ENCODE results near the gene BNC2. TPM values are rescaled to one million over a fixed set of nuclear protein-coding genes. Genes with fewer than 3 reads are reported as not detected.

BNC2 gene
- total RNA-seq, 2 experiments from 2014 or later: not detected

DNA sequence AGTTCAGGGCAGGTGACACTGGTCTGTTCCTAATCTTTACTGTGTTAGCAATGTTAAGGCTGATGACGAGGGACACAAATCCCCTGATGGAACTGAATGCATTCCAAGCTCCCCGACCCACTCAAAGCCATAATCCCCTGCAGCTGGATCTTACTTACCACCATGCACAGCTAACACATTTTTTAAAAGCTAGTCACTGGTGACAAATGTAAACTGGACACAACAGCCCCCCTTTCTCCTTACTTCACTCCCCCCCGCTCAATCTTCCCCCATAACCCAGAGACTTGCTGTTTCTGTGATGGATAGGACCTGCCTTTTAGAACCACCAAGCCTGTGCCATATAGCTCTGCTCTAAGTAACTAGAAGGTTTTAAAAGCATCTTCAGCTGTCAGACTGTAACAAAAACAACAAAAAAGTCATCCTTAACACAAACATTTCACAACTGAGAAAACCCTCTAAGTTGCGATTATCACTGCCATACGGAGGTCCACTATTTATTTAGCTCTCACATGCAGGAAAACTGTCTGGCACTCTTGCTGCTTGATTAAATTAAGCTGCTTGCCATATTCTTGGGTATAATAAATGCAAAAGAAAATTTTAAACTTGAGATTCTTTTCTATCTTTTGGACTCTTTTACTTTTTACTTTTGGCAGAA lies 44.4 kb downstream of the BNC2 start:
- ChIA-PET POLR2A (no interaction called here), CTCF (no interaction called here)
- ATAC-seq (no peak), DNase-seq (no peak)
- no peaks in the 10 kb centered on the region for H3K4me1 Mint-ChIP-seq (ENCODE audit: low read depth)
- peaks cover 6% of the 10 kb centered on the region for H3K27me3 Mint-ChIP-seq (ENCODE audit: low read depth)
- H3K4me3 Mint-ChIP-seq: no peak overlapping the region
- no peak overlapping the region for H3K27ac Mint-ChIP-seq
- peaks cover 4% of the 10 kb centered on the region for H3K9me3 Mint-ChIP-seq (ENCODE audit: insufficient read depth)
- no peaks in the 10 kb centered on the region for H3K36me3 Mint-ChIP-seq (ENCODE audit: low read depth)

DNA sequence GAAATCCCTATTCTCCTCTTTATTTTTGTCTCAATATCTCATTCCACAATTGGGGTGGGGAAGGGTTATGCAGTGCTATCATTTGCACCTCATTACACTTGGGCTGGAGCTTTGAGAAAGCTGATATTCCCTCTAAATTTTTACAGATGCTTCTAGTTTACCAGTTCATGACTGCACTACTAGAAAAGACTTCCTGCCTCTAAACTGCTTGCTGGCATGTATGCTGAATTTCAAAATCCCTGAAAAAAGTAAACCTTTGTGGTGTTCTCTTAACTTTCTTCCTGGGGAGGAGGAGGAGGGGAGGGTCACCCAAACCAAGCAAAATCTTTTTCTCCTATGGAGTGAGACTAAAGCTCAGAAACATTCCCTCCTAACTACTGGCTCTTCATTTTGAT lies 45.1 kb downstream of the BNC2 start:
- CTCF ChIA-PET: no interaction called here
- ATAC-seq: no peak
- POLR2A ChIA-PET: no interaction called here
- peaks cover 6% of the 10 kb centered on the region for H3K27me3 Mint-ChIP-seq (ENCODE audit: low read depth)
- H3K4me1 Mint-ChIP-seq (ENCODE audit: low read depth): no peaks in the 10 kb centered on the region
- no peak for DNase-seq
- H3K4me3 Mint-ChIP-seq: no peak overlapping the region
- H3K36me3 Mint-ChIP-seq (ENCODE audit: low read depth): no peaks in the 10 kb centered on the region
- no peaks in the 10 kb centered on the region for H3K9me3 Mint-ChIP-seq (ENCODE audit: insufficient read depth)
- no peak overlapping the region for H3K27ac Mint-ChIP-seq

DNA sequence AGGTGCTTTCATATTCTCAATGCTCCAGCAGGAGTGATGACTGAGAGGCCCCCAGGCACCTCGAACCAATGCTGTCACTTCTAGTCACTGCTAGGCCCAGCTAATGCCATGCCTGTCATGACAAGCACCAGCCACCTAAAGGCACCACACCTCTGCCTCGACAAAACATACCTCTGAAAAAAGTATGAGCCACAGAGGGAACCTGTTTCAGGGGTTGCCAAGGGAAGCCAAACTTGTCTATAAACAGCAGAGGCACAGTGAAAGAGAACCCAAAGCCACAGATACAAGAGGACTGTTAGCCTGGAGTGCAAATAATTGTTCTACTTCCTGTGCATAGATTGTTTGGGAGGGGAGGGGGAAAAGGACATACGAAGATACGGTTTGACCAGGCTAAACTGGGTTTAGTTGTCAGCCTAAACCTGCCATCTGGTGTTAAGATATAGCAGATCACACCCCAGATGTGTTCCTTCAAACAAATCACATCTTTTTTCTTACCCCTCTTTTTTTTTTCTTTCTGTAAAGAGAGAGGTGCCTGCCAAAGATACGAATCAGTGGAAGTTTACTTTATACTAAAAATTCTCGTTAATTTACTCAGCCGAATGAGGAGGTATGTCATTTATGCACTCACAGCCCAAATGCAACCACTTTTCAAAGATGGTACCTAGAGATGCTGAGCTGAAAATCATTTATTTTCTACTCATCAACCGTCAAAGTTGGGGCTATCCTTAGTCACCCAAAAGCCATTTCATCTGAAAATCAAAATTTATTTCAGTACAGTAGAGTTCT lies 45.7 kb downstream of the BNC2 start:
- Mint-ChIP-seq H3K27ac (no peak overlapping the region), H3K4me3 (no peak overlapping the region), H3K36me3 (ENCODE audit: low read depth) (no peaks in the 10 kb centered on the region), H3K9me3 (ENCODE audit: insufficient read depth) (no peaks in the 10 kb centered on the region), H3K27me3 (ENCODE audit: low read depth) (peaks cover 6% of the 10 kb centered on the region), H3K4me1 (ENCODE audit: low read depth) (no peaks in the 10 kb centered on the region)
- DNase-seq (no peak), ATAC-seq (no peak)
- POLR2A ChIA-PET: no interaction called here
- CTCF ChIA-PET: no interaction called here

DNA sequence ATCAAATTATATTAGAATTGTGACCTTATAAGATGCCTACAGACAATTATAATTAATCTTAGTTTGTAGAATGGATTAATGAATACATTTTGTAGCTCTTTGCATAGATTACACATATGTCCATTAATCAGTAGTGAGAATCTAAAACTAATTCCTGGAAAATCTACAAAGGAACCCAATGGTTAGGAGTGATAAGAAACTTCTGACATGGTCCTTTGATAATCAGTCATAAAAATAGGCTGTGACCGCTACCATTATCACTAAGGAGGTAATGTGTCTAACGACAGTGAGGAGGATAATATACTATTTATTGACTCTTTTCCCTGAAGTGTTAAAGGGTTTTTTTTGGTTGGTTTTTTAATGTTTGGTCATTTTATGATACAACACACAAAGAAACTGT lies 46.6 kb downstream of the BNC2 start:
- no peak overlapping the region for H3K4me3 Mint-ChIP-seq
- DNase-seq: no peak
- ATAC-seq: no peak
- H3K4me1 Mint-ChIP-seq (ENCODE audit: low read depth): no peaks in the 10 kb centered on the region
- H3K27ac Mint-ChIP-seq: no peak overlapping the region
- no peaks in the 10 kb centered on the region for H3K9me3 Mint-ChIP-seq (ENCODE audit: insufficient read depth)
- H3K27me3 Mint-ChIP-seq (ENCODE audit: low read depth): peaks cover 4% of the 10 kb centered on the region
- ChIA-PET CTCF (no interaction called here), POLR2A (no interaction called here)
- no peaks in the 10 kb centered on the region for H3K36me3 Mint-ChIP-seq (ENCODE audit: low read depth)

DNA sequence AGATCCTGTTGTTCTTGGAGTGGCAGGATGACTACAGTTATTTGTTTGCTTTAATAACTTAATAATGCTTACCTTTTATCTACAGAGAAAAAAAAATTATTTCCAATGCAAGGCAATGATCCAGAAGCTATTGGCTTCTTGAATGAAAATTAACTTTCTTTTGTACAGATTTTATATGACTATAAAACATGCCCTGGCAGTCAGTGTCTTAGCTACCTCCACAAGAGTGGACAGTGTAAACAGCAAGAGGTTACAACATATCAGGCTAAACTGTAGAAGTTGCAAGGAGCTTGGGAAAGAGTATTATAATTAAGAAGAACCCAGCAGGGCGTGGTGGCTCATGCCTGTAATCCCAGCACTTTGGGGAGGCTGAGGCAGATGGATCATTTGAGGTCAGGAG lies 49.1 kb downstream of the BNC2 start:
- H3K27ac Mint-ChIP-seq: no peak overlapping the region
- no peak for DNase-seq
- ATAC-seq: no peak
- H3K27me3 Mint-ChIP-seq (ENCODE audit: low read depth): no peaks in the 10 kb centered on the region
- no peaks in the 10 kb centered on the region for H3K9me3 Mint-ChIP-seq (ENCODE audit: insufficient read depth)
- ChIA-PET POLR2A (no interaction called here), CTCF (no interaction called here)
- H3K4me1 Mint-ChIP-seq (ENCODE audit: low read depth): no peaks in the 10 kb centered on the region
- no peak overlapping the region for H3K4me3 Mint-ChIP-seq
- H3K36me3 Mint-ChIP-seq (ENCODE audit: low read depth): no peaks in the 10 kb centered on the region

DNA sequence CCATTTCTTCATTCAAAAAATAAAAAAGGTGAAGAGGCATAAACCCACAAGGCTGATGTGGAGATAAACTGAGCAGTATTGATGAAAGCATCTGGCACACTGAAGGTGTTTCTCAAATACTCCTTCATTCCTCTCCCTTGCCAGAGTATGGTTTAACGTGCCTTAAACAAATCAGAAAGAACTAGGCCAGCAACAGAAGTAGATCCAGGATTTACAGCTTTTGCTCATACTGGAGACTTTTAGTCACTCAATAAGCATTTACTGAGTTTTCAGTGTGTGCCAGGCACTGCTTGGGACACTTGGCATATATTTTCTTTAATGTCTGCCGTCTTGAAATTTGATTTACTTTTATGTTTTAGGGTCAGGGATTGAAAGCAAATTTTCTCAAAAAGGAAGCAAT lies 53.0 kb downstream of the BNC2 start:
- no peak overlapping the region for H3K4me3 Mint-ChIP-seq
- ChIA-PET POLR2A (no interaction called here), CTCF (no interaction called here)
- DNase-seq: no peak
- no peaks in the 10 kb centered on the region for H3K36me3 Mint-ChIP-seq (ENCODE audit: low read depth)
- no peak for ATAC-seq
- H3K27ac Mint-ChIP-seq: no peak overlapping the region
- H3K27me3 Mint-ChIP-seq (ENCODE audit: low read depth): no peaks in the 10 kb centered on the region
- no peaks in the 10 kb centered on the region for H3K4me1 Mint-ChIP-seq (ENCODE audit: low read depth)
- no peaks in the 10 kb centered on the region for H3K9me3 Mint-ChIP-seq (ENCODE audit: insufficient read depth)

DNA sequence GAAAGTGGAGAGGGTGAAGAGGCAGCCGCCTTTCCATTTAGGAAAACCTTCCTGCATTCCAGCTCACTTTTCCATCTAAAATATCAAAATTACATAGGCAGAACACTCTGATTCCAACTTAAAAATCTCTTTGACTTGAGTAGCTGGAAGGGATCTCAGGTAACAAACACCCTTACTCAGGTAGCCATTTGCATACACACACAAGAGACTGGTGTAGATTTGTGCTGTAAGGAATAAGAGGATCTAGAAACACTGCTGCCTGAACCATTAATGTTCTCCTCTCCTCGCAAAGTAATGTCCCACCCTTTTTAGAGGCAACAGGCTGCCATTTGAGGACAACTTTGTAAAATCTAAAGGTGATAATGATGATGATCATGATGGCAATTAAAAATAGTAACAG lies 53.5 kb downstream of the BNC2 start:
- H3K36me3 Mint-ChIP-seq (ENCODE audit: low read depth): no peaks in the 10 kb centered on the region
- ATAC-seq: no peak
- ChIA-PET CTCF (no interaction called here), POLR2A (no interaction called here)
- H3K27ac Mint-ChIP-seq: no peak overlapping the region
- DNase-seq: no peak
- no peak overlapping the region for H3K4me3 Mint-ChIP-seq
- no peaks in the 10 kb centered on the region for H3K27me3 Mint-ChIP-seq (ENCODE audit: low read depth)
- H3K9me3 Mint-ChIP-seq (ENCODE audit: insufficient read depth): peaks cover under 1% of the 10 kb centered on the region
- H3K4me1 Mint-ChIP-seq (ENCODE audit: low read depth): no peaks in the 10 kb centered on the region

DNA sequence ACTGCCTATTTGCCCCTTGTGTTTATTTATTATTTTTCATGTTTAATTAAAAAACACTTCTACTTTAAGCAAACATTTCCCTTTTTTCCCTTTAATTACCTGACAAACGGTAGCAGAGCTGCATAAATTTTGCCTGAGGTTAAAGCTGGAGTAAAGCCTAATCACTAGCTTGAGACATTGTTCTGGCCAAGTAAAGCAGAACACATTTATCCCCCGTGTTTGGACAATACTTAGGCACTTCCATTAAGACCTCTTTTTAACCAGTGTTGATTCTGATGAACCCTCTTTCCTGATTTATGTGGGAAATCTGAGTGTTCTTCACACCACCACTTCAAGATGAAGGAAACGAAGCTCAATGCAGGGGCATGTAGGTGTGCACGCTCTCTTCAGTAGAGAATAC lies 54.5 kb downstream of the BNC2 start:
- H3K4me1 Mint-ChIP-seq (ENCODE audit: low read depth): no peaks in the 10 kb centered on the region
- H3K9me3 Mint-ChIP-seq (ENCODE audit: insufficient read depth): peaks cover 5% of the 10 kb centered on the region
- H3K4me3 Mint-ChIP-seq: no peak overlapping the region
- no peak overlapping the region for H3K27ac Mint-ChIP-seq
- no peaks in the 10 kb centered on the region for H3K36me3 Mint-ChIP-seq (ENCODE audit: low read depth)
- CTCF ChIA-PET: no interaction called here
- no peak for ATAC-seq
- no peak for DNase-seq
- no peaks in the 10 kb centered on the region for H3K27me3 Mint-ChIP-seq (ENCODE audit: low read depth)
- POLR2A ChIA-PET: no interaction called here

DNA sequence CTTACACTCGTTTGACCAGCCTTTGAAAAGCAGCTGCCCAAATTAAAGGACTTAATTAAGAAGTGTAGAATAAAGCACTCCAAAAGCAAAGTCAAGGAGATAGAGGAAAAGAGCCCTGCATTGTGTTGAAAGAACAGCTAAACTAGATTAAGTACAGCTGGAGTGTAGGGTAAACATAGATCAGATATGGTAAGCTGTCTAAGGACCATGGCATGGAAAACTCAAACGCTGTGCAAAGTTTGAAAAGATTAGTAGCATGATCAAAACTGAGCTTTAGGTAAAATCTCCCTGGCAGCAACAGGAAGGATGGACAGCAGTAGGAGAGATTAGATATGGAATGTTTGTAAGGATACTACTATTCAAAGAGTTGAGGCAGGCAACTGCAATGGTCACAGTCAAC lies 55.4 kb downstream of the BNC2 start:
- H3K4me3 Mint-ChIP-seq: no peak overlapping the region
- peaks cover 5% of the 10 kb centered on the region for H3K9me3 Mint-ChIP-seq (ENCODE audit: insufficient read depth)
- no peaks in the 10 kb centered on the region for H3K4me1 Mint-ChIP-seq (ENCODE audit: low read depth)
- no peak overlapping the region for H3K27ac Mint-ChIP-seq
- CTCF ChIA-PET: no interaction called here
- H3K36me3 Mint-ChIP-seq (ENCODE audit: low read depth): no peaks in the 10 kb centered on the region
- no peaks in the 10 kb centered on the region for H3K27me3 Mint-ChIP-seq (ENCODE audit: low read depth)
- no peak for ATAC-seq
- DNase-seq: no peak
- POLR2A ChIA-PET: no interaction called here

DNA sequence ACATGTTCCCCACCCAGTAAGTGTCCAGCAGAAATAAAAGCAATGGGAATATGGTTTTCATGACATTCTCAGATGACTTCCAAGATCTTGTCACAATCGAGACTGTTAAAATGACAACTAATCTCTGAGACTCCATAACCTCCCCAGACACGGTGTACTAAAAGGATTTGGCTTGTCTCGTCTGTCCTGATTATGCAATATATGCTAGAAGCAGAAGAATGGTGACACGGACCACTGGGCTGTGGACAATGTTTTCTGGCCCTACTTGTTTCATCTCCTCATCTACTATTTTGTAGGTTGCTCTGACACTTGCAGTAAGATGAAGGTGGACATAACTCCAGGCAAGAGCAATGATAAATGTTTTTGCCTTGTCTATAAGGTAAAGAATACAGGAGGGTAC lies 56.6 kb downstream of the BNC2 start:
- ChIA-PET POLR2A (no interaction called here), CTCF (no interaction called here)
- no peak for ATAC-seq

DNA sequence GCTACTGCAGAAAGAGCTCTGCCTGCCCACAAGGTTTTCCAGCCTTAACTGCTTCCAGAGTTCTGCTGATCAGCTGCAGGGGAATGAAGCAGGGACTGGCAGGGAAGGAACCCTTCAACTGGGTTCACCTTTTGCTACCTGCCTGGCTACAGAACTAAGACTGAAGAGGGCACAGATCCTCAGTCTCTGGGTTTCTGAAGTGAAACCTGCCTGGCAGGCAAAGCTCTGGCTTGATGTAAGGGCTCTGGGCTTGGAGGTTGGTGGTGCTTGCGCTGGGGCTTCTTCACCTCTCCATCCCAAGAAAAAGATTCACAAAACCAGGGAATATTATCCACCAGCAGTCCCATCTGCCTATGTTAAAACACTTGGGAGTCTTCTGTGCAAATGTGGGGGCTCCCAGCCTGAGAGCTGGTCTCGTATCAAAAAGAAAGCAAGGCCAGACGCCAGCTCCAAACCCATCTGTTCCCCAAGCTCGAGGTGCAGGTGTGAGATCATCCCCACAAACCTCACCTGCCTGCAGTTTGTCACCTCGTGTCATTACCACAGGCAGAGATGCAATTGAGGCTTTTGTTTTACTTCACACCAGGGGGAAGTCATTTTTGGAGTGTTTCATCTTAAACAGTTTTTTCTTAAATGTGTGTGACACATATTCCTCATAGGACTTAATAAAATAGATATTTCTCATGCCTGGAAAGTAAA lies 58.3 kb downstream of the BNC2 start:
- Mint-ChIP-seq H3K9me3 (ENCODE audit: insufficient read depth) (peaks cover 5% of the 10 kb centered on the region), H3K4me3 (no peak overlapping the region), H3K27ac (no peak overlapping the region), H3K27me3 (ENCODE audit: low read depth) (no peaks in the 10 kb centered on the region), H3K4me1 (ENCODE audit: low read depth) (no peaks in the 10 kb centered on the region), H3K36me3 (ENCODE audit: low read depth) (no peaks in the 10 kb centered on the region)
- DNase-seq: no peak
- ChIA-PET CTCF (no interaction called here), POLR2A (no interaction called here)
- no peak for ATAC-seq

More for the DNA sequence above, 56.6 kb downstream of the BNC2 start:
- H3K27me3 Mint-ChIP-seq (ENCODE audit: low read depth): no peaks in the 10 kb centered on the region
- DNase-seq: no peak
- H3K4me1 Mint-ChIP-seq (ENCODE audit: low read depth): no peaks in the 10 kb centered on the region
- peaks cover 5% of the 10 kb centered on the region for H3K9me3 Mint-ChIP-seq (ENCODE audit: insufficient read depth)
- no peak overlapping the region for H3K27ac Mint-ChIP-seq
- no peak overlapping the region for H3K4me3 Mint-ChIP-seq
- no peaks in the 10 kb centered on the region for H3K36me3 Mint-ChIP-seq (ENCODE audit: low read depth)

DNA sequence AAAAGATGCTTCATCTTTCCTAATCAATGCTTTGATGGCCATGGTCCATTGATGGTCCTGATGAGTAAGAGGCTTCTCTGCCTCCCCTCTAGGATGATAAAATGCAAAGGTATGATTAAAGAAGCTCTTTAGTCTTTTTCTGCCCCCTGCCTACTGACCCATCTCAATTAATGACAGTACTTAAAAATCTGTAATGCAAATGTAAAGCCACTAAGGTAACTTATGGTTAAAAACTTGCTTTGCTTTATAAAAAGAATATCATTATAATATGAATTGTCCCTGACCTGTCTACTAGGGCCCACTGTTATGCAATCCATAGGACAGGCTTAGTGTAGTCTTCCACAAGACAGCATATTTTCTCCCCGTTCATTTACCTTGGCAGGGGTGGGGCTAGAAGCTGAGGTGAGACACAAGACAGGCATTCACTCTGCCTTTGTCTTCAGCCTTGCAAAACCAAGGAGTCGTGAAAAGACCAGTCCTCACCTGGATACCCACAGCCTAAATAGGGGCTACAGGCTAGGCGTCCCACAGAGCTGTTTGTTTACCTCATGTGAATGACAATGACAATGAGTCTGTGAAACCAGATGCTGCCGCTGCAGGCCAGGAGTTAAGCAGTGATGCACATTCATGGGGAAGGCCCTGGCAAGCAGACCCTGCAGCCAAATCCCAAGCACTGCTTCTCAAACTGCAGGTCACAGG lies 60.4 kb downstream of the BNC2 start:
- no peak overlapping the region for H3K27ac Mint-ChIP-seq
- ATAC-seq: no peak
- no peaks in the 10 kb centered on the region for H3K4me1 Mint-ChIP-seq (ENCODE audit: low read depth)
- H3K9me3 Mint-ChIP-seq (ENCODE audit: insufficient read depth): peaks cover 5% of the 10 kb centered on the region
- POLR2A ChIA-PET: no interaction called here
- no peak for DNase-seq
- CTCF ChIA-PET: no interaction called here
- H3K27me3 Mint-ChIP-seq (ENCODE audit: low read depth): no peaks in the 10 kb centered on the region
- no peak overlapping the region for H3K4me3 Mint-ChIP-seq
- no peaks in the 10 kb centered on the region for H3K36me3 Mint-ChIP-seq (ENCODE audit: low read depth)

Data from activated CD8-positive, alpha-beta T cell treated with anti-CD3 and anti-CD28 coated beads, Interleukin-2, amount 10 ng/mL, durations not matched to agents 7 days and 5 days (primary cell).